ENCODE data around the gene APOA4. TPM values are rescaled to one million over a fixed set of nuclear protein-coding genes. Genes with fewer than 3 reads are reported as not detected.

The APOA4 gene
- not detected in 2 replicates for total RNA-seq

- intact Hi-C loops (cut with micrococcal nuclease) = no loop called here
Observed at GRCh38 chr11:116823031-116823843, at the start of gene APOA4. Gene APOA4 (minus strand): TSS chr11:116823304. CDS start chr11:116823191, 113 bp downstream.

- intact Hi-C loops (cut with micrococcal nuclease) = no loop called here
Observed at GRCh38 chr11:116871248-116871647, 48.1 kb upstream of the APOA4 start.

GRCh38 chr11:116870054-116870453, 47.0 kb upstream of the APOA4 start:
- intact Hi-C loops (cut with micrococcal nuclease) = loop anchor here (1.0 kb wide), 1 partner anchor 17 kb away; no protein-coding TSS in a partner anchor

GRCh38 chr11:116869610-116870009, 46.5 kb upstream of the APOA4 start:
- intact Hi-C loops (cut with micrococcal nuclease) = loop anchor here (1.0 kb wide), 1 partner anchor 16 kb away; no protein-coding TSS in a partner anchor

- intact Hi-C loops (cut with micrococcal nuclease) = no loop called here
Observed at GRCh38 chr11:116868066-116868465, 45.0 kb upstream of the APOA4 start.

- intact Hi-C loops (cut with micrococcal nuclease) = no loop called here
Observed at GRCh38 chr11:116867619-116868018, 44.5 kb upstream of the APOA4 start.

- intact Hi-C loops (cut with micrococcal nuclease) = no loop called here
Observed at GRCh38 chr11:116866804-116867455, 43.8 kb upstream of the APOA4 start.

GRCh38 chr11:116865696-116866095, 42.6 kb upstream of the APOA4 start:
- intact Hi-C loops (cut with micrococcal nuclease) = no loop called here

- intact Hi-C loops (cut with micrococcal nuclease) = no loop called here
Observed at GRCh38 chr11:116864531-116864930, 41.4 kb upstream of the APOA4 start.

GRCh38 chr11:116862951-116863350, 39.8 kb upstream of the APOA4 start:
- intact Hi-C loops (cut with micrococcal nuclease) = no loop called here

GRCh38 chr11:116862185-116862584, 39.1 kb upstream of the APOA4 start:
- intact Hi-C loops (cut with micrococcal nuclease) = no loop called here

GRCh38 chr11:116861539-116861938, 38.4 kb upstream of the APOA4 start:
- intact Hi-C loops (cut with micrococcal nuclease) = no loop called here

- intact Hi-C loops (cut with micrococcal nuclease) = no loop called here
Observed at GRCh38 chr11:116860303-116860702, 37.2 kb upstream of the APOA4 start.

GRCh38 chr11:116859175-116859574, 36.1 kb upstream of the APOA4 start:
- intact Hi-C loops (cut with micrococcal nuclease) = no loop called here

GRCh38 chr11:116857936-116858335, 34.8 kb upstream of the APOA4 start:
- intact Hi-C loops (cut with micrococcal nuclease) = no loop called here

- intact Hi-C loops (cut with micrococcal nuclease) = no loop called here
Observed at GRCh38 chr11:116857316-116857715, 34.2 kb upstream of the APOA4 start.

GRCh38 chr11:116856423-116856822, 33.3 kb upstream of the APOA4 start:
- intact Hi-C loops (cut with micrococcal nuclease) = no loop called here

GRCh38 chr11:116855413-116855812, 32.3 kb upstream of the APOA4 start:
- intact Hi-C loops (cut with micrococcal nuclease) = no loop called here

GRCh38 chr11:116853461-116854073, 30.5 kb upstream of the APOA4 start:
- intact Hi-C loops (cut with micrococcal nuclease) = loop anchor here (1.0 kb wide), 12 partner anchors 17 to 474 kb away; partner anchors contain the start of genes CEP164, PAFAH1B2, SIDT2 and SIK3

GRCh38 chr11:116852261-116853031, 29.3 kb upstream of the APOA4 start:
- intact Hi-C loops (cut with micrococcal nuclease) = loop anchor here (1.0 kb wide), 12 partner anchors 16 to 475 kb away; partner anchors contain the start of genes CEP164, PAFAH1B2, SIDT2 and SIK3

GRCh38 chr11:116851626-116852025, 28.5 kb upstream of the APOA4 start:
- intact Hi-C loops (cut with micrococcal nuclease) = no loop called here
